ENCODE data around the gene BPIFA1.
A peak's percentile ranks its signal among the peaks of the same experiment; 100 is the strongest.

Gene BPIFA1

GRCh38 chr20:33261465-33261864 is 25.7 kb downstream of the BPIFA1 start:
- Histone ChIP-seq H3K36me3 (ENCODE audit: control insufficient read depth, insufficient read depth, low read length) (no peaks in the 10 kb centered on the region), H3K27me3 (replicated peaks; ENCODE audit: control insufficient read depth, insufficient read depth, low read length) (no peaks in the 10 kb centered on the region), H3K4me3 (replicated peaks; ENCODE audit: low read depth, low read length) (no peak overlapping the region)
- TF ChIP-seq CTCF (IDR thresholded peaks at IDR 0.05; ENCODE audit: insufficient read depth, low read length, poor library complexity, severe bottlenecking): no peak
- no peak for DNase-seq (ENCODE audit: extremely low read depth, insufficient read length)

DNA sequence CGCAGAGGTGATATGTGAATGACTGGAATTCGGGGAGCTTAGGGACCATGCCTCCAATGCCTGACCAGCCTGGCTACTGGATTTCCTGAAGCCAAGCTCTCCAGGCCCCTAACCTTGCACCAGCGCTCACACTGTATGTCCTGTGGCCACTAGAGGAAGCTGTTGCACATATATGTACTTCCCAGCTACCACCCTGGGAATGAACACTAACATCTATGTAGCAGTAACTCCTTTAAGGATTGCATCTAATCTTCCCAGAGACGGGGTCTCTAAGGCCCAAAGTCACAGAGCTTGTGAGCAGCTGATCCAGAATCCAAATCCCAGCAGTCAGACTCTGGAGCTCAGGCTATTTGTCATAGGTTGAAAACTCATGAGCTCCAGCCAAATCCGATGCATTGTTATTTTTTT is 26.9 kb downstream of the BPIFA1 start:
- peak; percentile 48 for TF ChIP-seq CTCF (IDR thresholded peaks at IDR 0.05; ENCODE audit: insufficient read depth, low read length, poor library complexity, severe bottlenecking)
- DNase-seq (ENCODE audit: extremely low read depth, insufficient read length): no peak
- H3K36me3 ChIP-seq (ENCODE audit: control insufficient read depth, insufficient read depth, low read length): no peaks in the 10 kb centered on the region

DNA sequence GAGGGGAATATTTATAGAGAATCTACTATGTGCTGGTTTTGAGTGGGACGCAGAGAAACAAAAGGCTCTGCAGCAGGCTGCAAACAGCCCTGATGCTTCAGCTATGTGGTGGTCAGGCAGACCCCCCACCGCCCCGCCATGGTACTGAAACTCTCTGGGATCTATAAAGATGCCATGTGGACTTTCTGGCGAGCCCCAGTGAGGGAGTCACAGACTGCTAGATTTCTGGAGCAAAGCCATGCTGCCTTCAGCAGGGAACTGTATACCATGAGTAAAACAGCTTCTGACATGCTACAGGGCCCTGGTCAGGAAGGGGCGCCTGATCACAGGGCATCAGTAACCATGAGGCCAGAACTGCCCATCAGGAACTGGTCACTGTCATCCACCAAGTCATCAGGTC is 28.0 kb downstream of the BPIFA1 start:
- no peaks in the 10 kb centered on the region for H3K36me3 ChIP-seq (ENCODE audit: control insufficient read depth, insufficient read depth, low read length)
- H3K27me3 ChIP-seq (replicated peaks; ENCODE audit: control insufficient read depth, insufficient read depth, low read length): no peaks in the 10 kb centered on the region
- no peak overlapping the region for H3K4me3 ChIP-seq (replicated peaks; ENCODE audit: low read depth, low read length)
- TF ChIP-seq CTCF (IDR thresholded peaks at IDR 0.05; ENCODE audit: insufficient read depth, low read length, poor library complexity, severe bottlenecking): no peak
- DNase-seq (ENCODE audit: extremely low read depth, insufficient read length): no peak

More for the DNA sequence above, 26.9 kb downstream of the BPIFA1 start:
- Histone ChIP-seq H3K27me3 (replicated peaks; ENCODE audit: control insufficient read depth, insufficient read depth, low read length) (no peaks in the 10 kb centered on the region), H3K4me3 (replicated peaks; ENCODE audit: low read depth, low read length) (no peak overlapping the region)

GRCh38 chr20:33267701-33268100 is 31.9 kb downstream of the BPIFA1 start:
- H3K4me3 ChIP-seq (replicated peaks; ENCODE audit: low read depth, low read length): no peak overlapping the region
- DNase-seq (ENCODE audit: extremely low read depth, insufficient read length): no peak
- no peaks in the 10 kb centered on the region for H3K36me3 ChIP-seq (ENCODE audit: control insufficient read depth, insufficient read depth, low read length)
- TF ChIP-seq CTCF (IDR thresholded peaks at IDR 0.05; ENCODE audit: insufficient read depth, low read length, poor library complexity, severe bottlenecking): no peak
- peaks cover 3% of the 10 kb centered on the region for H3K27me3 ChIP-seq (replicated peaks; ENCODE audit: control insufficient read depth, insufficient read depth, low read length)

DNA sequence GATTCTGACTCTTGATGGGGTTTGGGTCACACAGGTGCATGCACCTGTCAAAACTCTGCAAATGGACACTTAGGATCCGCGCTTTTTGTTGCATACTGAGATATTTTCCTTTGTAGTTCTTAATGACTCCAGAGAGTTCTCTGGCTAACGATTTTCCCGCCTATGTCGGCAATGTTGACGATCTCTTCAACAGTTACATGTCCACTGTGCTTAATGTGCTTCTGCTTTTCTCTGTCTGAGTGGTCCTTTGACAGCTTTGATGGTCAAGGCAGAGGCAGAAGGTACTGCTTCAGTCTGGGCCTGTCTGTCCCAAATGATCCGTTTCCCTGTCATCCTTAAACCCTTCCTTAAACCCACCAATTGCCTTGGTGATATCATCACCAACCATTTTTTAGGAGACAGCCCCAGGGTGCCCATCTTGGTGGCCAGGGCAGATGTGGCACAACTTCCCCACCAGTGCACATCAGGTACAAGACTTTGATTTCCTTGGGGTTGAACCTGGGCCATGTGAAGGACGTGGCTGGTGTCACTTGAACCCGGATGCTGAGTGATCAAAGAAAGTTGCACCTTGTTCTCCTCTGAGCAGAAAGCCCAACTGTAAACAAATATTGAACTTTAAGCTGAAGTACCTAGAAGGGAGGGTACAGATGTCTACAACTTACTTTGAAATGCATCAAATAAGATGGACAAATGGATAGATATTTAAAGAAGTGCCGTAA is 36.5 kb downstream of the BPIFA1 start:
- DNase-seq (ENCODE audit: extremely low read depth, insufficient read length): no peak
- TF ChIP-seq CTCF (IDR thresholded peaks at IDR 0.05; ENCODE audit: insufficient read depth, low read length, poor library complexity, severe bottlenecking): no peak
- H3K4me3 ChIP-seq (replicated peaks; ENCODE audit: low read depth, low read length): no peak overlapping the region
- no peaks in the 10 kb centered on the region for H3K36me3 ChIP-seq (ENCODE audit: control insufficient read depth, insufficient read depth, low read length)
- H3K27me3 ChIP-seq (replicated peaks; ENCODE audit: control insufficient read depth, insufficient read depth, low read length): peaks cover 5% of the 10 kb centered on the region
